HG03103 (cell line): Measurements from ENCODE around the gene CYP46A1.

Experiments used
- ATAC-seq: cut with Tn5 transposase; IDR thresholded peaks from one replicate; pipeline ENCODE4 v1.9.1; 2021; ENCODE audit warnings: low read depth; ENCODE audit not compliant: unreplicated experiment

CYP46A1 gene

DNA sequence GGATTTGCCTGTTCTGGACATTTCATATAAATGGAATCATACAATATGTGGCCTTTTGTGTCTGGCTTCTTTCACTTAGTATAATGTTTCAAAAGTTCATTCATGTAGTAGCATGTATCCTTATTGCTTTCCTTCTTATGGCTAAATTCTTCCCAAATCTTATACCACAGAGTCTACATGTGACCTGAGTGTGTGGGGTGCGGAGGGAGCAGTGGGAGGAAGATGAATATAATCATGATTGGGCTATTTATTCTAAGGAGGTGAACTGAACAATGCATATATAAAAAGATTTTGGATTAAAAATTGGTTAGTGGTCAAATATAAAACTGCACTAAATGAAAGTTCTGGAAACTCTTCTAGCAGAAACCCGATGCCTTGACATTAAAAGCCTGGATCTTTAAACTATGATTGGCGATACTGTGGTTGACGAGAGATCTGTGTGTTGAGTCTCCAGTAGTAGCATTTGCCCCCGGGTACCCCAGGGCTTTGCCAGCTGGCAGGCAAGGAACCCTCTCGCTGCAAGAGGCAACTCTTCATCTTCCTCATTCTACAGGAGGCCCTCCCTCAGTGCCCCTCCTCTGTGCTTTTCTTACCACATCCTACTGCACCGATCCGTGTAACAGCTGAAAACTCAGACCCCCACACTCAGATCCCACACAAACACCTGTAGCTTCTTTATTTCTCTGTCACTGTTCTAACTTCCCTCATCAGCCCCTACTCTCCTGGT is 2.6 kb downstream of the CYP46A1 start:
- no peak for ATAC-seq

DNA sequence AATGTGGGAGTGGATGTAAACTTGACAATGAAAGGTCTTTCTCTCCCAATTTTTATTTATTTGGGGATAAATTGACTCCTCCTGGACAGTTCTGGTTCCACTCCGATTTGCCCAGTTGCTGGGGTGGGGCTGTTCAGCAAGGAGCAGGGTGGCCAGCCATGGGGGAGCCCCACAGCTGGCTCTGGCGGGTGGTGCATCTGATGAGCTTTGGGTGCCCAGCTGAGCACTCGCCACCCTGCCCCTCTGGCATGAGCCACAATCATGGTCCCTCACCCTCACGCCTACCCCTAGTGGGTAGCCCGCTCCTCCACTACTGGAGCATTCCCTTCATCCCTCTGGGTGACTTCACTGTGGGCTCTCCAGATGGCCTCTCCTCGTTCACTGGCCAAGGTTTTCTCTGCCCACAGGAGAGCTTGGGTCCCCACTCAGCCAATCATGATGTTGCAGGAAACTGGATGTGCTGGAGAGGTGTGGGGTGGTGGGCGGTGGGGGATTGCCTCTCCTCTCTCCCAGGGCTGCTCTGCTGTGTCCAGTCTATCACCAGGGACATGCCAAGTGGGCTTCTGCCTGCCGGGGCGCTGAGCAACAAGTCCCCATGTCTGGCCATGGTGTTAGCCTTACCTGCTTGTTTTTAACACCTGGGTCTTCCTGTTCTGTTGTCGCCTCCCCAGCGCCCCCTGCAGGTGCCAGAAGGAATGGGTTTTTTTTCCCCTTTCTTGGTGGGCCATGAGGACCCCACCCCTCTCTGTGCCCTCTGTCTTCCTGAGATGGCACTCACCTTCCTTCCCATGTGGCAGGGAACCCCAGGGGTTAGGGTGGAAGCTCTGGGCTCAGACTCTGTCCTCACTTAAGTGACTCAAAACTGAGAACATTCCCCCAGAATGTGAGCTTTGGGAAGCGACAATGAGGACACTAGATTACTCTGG is 3.4 kb downstream of the CYP46A1 start:
- ATAC-seq = no peak

DNA sequence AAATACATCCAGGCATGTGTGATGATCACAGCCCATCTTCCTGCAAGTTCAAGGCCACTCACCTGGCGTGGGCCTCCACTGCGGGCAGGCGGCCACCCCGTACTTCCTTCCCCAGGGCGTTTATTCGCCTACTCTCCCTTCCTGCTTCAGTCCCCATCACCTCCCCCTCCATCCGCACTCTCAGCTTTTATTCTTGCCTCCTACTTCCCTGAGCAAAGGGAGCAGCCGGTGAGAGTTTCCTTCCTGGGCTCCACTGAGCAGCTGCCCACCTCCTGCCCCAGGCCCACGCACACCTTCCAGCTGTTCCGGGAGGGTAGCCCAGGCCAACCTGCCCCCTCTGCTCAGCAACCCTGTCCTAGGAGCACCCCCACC is 4.1 kb downstream of the CYP46A1 start:
- no peak for ATAC-seq

DNA sequence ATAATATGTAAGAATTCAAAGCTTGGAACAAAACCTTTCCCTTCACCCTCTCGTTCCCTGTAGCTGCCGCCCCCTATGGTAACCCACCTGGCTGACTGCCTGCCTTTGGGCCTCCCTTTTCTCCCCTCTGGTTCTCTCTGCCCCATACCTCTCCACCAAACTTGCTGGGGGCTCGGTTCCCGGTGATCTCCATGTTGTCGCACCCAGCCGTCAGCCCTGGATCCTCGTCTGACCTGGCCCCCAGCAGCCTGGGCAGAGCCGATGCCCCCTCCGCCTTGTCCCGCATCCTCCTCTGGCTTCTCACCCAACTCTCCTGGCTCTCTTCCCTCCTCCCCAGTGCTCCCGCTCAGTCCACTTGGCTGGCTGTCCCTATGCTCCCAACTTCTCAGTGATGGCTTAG is 4.5 kb downstream of the CYP46A1 start:
- ATAC-seq = no peak

DNA sequence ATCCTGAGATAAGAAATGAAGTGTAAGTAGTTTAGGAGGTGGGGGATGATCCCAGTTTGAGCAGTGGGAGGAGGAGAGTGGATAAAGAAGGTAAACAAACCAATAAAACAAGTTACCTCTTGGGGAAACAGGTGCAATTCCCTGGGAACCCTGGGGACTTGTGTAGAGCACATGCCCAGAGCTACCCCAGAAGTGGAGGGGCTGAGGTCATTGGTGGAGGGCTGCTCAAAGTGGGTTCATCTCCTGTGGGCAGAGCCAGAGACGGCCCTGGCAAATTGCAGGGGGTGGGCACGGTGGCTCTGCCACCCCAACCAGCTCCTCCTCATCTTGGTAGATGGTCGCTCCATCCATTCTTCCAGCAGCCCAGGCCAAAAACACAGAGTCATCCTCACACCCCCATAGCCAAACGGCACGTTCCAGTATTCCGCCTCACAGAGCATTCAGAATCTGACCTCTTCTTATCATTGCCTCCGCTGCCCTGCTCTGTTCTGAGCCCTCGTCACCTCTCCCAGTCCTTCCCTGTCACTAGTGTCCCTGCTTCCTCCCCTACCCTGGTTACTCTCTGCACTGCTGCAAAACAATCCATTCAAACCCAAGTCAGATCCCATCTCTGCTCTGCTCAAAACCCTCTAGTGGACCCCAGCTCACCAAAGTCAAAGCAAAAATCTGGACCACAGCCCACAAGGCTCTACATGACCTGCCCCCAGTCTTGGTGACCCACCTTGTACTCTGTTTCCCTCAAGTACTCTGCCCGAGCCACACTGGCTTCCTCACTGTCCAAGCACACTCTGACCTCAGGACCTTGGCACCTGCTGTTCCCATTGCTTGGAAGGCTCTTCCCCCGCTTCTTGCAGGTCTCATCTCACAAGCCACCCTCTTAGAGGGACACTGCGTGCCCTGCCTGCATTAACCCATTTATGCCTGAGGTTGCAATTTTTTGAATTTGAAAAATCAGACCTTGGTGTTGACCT is 5.5 kb downstream of the CYP46A1 start:
- no peak for ATAC-seq

DNA sequence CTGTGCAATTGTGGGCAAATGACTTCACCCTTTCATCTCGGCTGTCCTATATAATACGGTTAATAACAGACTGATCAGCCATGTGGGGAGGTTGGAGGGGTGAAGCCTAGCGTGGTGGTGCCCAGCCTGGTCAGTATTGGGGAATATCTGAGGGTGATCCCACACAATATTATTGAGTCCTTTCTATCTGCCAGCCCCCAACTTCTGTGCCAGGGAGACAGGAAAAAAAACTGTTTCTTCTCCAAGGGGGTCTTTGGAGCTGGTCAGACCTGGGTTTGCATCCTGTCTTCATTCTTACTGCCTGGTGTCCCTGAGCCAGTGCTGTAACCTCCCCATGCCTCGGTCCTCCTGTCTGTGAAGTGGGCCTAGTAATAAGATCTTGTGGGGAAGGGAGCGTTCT is 6.5 kb downstream of the CYP46A1 start:
- no peak for ATAC-seq

DNA sequence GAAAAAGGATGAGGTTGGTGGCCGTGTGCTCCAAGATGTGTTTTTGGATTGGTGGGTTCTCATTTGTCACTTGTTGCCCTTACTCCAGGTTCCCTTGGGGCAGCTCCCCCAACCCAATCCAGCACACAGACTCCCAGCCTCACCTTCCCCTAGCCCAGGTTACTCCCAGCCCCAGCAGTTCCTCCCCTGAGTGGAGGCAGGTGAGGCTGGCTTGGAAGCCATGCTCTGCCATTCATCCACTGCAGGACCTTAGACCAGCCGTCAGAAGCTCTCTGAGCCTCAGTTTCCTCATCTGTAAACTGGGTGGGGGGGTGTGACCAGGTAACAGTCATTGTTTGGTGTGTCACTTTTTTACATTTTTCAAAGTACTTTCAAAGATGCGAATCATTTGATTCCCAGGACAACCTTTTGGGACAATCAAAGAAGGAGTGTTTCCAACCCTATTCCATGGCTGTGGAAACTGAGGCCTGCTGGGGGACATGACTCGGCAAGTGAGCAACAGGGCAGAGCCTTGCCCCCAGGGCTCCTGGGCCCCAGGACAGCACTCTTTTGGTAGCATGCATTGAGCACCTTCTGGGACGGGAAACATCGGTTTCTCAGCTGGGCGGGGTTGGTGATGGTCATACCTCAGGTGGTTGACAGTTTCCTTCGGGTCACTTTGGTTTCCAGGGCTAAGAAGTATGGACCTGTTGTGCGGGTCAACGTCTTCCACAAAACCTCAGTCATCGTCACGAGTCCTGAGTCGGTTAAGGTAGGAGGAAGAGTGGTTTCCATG is 7.2 kb downstream of the CYP46A1 start:
- ATAC-seq = no peak

DNA sequence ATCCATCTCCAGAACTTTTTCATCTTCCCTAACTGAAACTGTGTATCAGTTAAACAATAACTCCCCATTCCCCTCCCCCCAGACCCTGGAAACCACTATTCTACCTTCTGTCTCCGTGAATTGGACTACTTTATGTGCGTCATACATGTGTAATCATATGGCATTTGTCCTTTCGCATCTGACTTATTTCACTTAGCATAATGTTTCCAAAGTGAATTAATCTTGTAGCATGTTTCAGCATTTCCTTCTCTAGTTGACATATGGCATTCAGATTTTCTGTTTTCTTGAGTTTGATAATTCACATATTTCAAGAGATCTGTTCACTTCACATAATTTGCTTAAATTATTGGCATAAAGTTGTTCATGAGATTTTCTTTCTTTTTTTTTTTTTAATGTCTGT is 9.8 kb downstream of the CYP46A1 start:
- no peak for ATAC-seq

DNA sequence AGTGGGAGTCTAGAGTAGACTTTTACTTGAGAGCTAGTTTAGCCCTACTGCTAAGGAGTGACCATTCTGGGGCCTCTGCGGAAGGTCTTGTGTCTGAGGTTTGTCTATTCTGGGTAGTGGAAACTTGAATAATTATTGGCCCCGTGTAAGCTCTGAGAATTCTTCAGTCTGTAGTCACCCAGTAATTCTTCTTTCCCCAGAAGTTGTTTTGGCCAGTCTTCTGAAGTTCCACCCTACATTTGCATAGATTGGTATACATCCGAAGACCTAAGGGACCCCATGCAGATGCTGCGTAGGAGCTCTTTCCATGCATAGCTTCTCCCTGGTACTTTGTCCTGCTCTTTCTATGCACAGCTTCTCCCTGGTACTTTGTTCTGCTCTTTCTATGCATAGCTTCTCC is 12.8 kb downstream of the CYP46A1 start:
- no peak for ATAC-seq

DNA sequence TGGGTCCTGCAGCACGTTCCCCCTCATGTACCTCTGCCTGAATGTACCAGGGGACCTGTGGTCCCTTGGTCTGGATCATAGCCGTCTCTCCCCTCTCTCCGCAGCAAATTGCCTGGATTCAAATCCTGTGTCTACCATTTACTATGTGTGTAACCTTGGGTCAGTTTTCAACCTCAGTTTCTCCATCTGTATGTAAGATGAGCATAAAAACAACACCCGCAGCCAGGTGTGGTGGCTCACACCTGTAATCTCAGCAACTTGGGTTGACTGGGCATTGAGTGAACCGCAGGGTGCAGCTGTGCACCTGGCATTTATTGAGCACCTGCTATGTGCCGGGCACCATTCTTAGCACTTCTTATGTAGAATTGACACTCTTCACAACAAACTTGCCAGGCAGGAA is 14.1 kb downstream of the CYP46A1 start:
- ATAC-seq = no peak

DNA sequence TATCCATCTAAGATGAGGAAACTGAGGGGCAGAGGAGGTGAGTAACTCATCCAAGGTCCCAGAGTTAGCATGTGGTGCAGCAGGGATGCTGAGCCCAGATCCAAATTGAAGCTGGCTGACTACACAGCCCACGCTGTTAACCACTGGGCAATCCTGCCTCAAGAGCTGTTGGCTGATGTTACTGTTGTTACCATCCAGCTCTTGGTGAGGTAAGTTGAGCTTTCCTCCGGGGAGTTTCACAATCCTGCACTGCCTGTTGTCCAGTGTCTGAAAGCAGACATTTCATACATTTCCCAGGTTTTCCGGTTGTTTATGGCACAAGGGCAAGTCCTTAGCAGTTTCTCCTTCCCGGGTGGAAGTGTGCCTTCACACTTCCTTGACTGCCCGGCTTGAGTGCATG is 14.5 kb downstream of the CYP46A1 start:
- ATAC-seq = no peak

DNA sequence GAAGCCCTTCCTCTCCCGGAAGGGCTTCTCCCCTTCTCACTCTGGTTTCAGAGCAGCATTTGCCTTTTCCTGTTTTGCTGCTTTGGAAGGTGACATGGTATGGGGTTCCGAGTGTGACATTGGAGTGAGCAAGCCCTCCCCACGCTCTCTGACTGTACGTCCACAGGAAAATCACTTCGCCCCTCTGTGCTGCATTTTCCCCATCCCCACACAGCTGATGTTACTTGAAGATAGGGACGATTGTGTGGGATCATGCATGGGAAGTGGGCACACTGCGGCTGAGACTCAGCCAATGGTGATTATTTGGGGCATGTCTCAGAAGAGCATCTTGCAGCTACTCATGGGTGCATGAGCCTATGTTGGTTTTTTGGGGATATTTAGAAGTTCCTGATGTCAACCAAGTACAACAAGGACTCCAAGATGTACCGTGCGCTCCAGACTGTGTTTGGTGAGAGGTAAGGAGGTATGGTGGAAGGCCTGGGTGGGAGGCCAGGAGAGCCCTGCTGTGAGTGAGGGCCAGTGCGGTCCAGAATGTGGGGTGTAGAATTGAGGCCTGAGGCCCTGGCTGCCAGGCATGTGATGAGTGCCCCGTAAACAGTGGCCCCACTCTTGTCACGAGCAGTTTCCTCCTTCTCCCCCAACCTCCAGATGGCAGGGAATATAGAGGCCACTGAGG is 15.1 kb downstream of the CYP46A1 start:
- ATAC-seq = no peak

DNA sequence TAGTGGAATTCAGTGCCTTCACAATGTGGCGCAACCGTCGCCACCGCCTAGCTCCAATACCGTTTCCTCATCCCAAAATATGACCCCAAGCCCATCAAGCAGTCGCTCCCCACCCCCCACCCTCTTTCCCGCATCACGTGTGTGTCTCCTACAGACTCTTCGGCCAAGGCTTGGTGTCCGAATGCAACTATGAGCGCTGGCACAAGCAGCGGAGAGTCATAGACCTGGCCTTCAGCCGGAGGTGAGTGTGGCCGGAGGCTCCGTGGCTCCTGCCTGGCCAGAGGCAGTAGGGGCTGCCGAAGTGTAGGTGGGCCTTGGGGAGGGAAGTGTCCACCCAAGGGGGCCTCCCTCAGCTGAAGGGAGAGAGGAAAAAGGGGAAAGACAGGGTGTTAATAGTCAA is 15.8 kb downstream of the CYP46A1 start:
- no peak for ATAC-seq

DNA sequence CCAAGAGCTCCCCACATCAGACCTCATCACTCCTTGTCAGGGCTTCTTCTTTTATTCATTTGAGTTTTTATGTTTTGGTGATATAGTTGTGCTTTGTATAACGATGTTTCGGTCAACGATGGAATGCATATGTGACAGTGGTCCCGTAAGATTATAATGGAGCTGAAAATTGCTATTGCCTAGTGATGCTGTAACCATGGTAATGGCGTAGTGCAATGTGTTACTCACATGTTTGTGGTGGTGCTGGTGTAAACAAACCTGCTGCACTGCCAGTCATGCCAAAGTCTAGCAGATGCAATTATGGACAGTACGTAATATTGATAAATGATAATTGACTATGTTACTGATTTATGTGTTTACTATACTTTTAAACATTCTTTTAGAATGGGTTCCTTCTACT is 16.3 kb downstream of the CYP46A1 start:
- ATAC-seq = no peak

DNA sequence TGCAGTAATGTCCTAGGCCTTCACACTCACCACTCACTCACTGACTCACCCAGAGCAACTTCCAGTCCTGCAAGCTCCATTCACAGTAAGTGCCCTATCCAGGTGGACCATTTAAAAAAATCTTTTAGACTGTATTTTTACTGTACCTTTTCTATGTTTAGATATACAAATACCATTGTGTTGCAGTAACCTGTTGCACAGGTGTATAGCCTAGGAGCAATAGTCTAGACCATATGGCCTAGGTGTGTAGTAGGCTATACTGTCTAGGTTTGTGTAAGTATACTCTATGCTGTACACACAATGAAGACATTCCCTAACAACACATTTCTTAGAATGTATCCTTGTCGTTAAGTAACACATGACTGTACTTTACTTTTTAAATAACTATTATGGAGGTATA is 17.2 kb downstream of the CYP46A1 start:
- ATAC-seq = no peak

DNA sequence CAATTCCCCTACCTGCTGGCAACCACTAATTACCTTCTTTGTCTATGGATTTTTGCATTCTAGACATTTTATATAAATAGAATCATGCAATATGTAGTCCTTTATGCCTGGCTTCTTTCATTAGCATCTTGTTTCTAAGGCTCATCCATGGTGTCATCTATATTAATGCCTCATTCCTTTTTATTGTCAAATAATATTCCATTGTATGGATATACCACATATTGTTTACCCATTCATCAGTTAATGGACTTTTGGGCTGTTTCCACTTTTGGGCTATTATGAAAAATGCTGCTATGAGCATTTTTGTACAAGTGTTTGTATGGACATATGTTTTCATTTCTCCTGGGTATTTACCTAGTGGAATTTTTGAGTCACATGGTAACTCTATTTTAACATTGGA is 18.0 kb downstream of the CYP46A1 start:
- ATAC-seq = no peak

DNA sequence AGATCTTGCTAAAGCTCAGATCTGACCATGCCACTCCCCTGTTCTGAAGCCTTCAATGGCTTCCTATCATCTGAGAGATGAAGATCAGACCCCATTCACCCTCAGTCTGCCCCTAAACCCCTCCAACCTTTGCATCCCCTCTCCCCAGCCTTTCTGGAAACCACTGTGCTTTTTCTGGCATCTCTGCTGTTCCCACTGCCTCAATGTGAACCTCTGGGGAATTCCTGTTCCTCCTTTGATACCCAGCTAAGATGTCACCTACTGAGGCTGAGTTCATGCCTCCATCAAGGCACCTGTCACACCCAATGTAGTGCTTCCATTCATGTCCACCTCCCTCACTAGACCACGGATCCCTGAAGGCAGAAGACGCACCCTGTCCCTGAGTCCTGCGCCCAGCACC is 19.3 kb downstream of the CYP46A1 start:
- no peak for ATAC-seq

DNA sequence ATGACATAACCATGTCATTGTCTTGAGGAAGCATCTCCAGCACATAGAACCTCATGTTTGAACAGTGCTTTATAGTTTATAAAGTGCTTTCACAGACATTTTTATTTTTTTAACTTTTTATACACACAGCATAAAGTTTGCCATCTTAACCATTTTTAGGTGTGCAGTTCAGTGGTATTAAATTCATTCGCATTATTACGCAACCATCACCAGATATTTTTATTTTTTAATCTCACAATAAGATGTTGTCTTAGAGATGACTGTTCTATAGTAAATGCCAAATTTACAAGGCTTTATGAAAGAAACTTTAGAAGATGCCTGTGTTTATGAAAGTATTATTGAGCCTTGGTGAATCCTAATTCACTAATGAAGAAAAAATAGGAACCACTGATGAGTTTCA is 19.9 kb downstream of the CYP46A1 start:
- no peak for ATAC-seq

DNA sequence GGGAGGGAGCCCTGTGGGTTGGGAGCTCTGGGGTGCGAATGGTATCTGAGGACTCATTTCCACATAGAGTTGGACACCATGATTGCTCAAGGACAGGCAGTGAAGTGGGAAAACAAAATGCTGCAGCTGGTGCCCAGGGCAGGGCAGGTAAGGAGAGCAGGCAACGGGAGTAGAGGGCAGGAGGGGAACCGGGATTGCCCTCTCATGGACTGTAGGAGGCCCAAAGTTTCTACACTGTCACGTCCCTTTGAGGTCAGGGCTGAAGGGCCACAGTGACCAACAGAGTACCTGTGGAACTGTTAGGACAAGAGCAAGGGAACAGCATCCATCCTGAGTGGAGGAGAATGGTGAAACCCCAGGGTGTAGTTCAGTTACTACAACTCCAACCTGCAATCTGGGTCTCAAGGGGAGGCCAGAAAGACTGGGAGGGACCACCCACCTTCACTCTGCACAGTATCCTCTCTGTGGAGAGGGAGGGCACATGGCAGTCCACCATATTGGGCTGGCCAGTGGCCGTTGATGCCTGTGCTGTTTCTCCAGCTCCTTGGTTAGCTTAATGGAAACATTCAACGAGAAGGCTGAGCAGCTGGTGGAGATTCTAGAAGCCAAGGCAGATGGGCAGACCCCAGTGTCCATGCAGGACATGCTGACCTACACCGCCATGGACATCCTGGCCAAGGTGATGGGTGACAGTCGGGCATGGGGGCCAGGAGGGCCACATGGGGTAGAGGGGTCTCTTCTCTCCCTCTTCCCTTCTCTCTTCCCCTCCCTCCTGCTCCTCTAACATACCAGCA is 22.2 kb downstream of the CYP46A1 start:
- ATAC-seq = no peak
